Astrocyte of the cerebellum (primary cell): ENCODE measurements around the gene CD99.

Experiments
- DNase-seq: peaks from one replicate; pipeline ENCODE4 v3.0.0-alpha.2; 2011; ENCODE audit warnings: low read depth
- H3K4me3 ChIP-seq: 2 replicates; pipeline ENCODE4 v1.5.1; 2011; ENCODE audit warnings: mild to moderate bottlenecking, low read depth, low read length, moderate library complexity
- in situ Hi-C: cut with HindIII; loops from 2 replicates; pipeline ENCODE4 v1.10.0; 2017; ENCODE audit warnings: low sequenced_read_pairs
- TF ChIP-seq, protein P1 (sequence below): IDR thresholded peaks from 2 replicates; pipeline ENCODE4 v1.5.1; 2012; ENCODE audit warnings: low read length, low read depth, moderate library complexity, mild to moderate bottlenecking; ENCODE audit errors: missing control alignments

Gene CD99

DNA sequence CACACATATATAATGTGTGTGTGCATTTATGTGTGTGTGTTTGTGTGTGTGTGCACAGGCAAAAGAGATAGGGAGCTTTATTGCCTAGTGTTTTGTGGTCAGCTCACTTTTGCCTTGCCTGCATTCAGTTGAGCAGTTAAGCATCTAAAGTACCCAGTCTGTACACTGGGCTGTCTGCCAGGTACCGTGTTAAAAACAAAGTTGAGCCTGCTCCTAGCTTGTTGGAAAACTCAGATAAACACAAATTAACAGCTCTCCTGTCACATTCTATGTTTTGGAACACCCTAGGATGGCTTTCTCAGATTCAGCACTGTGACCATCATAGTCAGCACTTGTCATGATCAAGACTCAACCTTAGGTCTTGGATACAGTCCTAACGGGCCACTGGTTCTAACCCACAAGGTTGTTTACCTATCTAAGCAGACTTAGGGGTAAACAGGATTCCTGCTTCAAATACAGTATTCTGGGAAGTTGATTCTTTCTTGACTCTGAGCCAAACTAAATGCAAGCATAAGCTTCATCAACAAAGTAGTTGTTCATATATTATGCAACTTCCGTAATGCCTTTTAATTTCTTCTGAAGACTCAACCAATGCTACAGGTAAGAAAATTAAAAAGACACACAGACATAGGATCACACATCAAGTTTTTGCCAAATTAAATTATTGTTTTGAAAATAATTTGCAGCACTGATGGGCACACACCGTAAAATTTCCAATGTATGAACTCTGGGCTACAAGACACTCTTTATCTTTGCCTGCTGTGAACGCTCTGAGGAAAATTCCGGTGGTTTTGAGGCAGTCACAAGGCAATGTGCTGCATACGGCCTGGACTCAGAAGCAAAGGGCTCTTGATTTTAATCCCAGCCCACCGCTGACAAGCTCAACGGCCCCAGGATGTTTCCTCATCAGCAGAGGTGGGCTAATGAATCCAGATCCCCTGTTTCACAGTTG is 11.3 kb upstream of the CD99 start:
- no peak overlapping the region for H3K4me3 ChIP-seq
- in situ Hi-C loops, result loop anchor here (25.0 kb wide), 1 partner anchor 132 kb away; no protein-coding TSS in a partner anchor
- TF ChIP-seq, protein P1, sequence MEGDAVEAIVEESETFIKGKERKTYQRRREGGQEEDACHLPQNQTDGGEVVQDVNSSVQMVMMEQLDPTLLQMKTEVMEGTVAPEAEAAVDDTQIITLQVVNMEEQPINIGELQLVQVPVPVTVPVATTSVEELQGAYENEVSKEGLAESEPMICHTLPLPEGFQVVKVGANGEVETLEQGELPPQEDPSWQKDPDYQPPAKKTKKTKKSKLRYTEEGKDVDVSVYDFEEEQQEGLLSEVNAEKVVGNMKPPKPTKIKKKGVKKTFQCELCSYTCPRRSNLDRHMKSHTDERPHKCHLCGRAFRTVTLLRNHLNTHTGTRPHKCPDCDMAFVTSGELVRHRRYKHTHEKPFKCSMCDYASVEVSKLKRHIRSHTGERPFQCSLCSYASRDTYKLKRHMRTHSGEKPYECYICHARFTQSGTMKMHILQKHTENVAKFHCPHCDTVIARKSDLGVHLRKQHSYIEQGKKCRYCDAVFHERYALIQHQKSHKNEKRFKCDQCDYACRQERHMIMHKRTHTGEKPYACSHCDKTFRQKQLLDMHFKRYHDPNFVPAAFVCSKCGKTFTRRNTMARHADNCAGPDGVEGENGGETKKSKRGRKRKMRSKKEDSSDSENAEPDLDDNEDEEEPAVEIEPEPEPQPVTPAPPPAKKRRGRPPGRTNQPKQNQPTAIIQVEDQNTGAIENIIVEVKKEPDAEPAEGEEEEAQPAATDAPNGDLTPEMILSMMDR, result no peak
- peak; percentile 64 for DNase-seq

GRCh38 chrX:2680486-2681348 is 10.4 kb upstream of the CD99 start:
- TF ChIP-seq, protein P1, result no peak
- in situ Hi-C loops, result loop anchor here (25.0 kb wide), 1 partner anchor 132 kb away; no protein-coding TSS in a partner anchor

DNA sequence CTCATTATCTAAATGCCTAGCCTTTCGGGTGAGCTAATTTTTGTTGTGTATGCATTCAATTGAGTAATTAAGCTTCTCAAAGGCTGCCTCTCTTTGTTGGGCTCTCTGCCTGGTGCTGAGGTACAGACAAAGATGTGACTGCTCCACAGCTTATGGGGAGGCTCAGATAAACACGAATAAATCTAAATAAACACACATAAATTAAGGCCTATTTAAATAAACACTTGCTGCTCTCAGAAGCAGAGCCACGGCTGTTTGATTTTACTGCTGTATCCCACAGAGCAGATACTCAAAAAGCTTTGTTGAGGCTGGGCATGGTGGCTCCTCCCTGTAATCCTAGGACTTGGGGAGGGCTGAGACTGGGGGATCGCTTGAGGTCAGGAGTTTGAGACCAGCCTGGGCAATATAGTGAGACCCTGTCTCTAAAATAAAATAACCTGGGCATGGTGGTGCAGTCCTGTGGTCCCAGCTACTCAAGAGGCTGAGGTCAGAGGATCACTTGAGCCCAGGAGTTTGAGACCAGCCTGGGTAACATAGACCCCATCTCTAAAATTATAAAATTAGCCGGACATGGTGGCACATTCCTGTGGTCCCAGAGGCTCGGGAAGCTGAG is 8.4 kb upstream of the CD99 start:
- in situ Hi-C loops, result loop anchor here (25.0 kb wide), 1 partner anchor 130 kb away; no protein-coding TSS in a partner anchor
- H3K4me3 ChIP-seq, result no peak overlapping the region
- DNase-seq, result no peak
- TF ChIP-seq, protein P1, result no peak

More at GRCh38 chrX:2680486-2681348, 10.4 kb upstream of the CD99 start:
- DNase-seq, result no peak
- no peak overlapping the region for H3K4me3 ChIP-seq

GRCh38 chrX:2684256-2684655 is 6.8 kb upstream of the CD99 start:
- TF ChIP-seq, protein P1, result no peak
- H3K4me3 ChIP-seq, result no peak overlapping the region
- in situ Hi-C loops, result loop anchor here (25.0 kb wide), 1 partner anchor 128 kb away; no protein-coding TSS in a partner anchor
- no peak for DNase-seq

- H3K4me3 ChIP-seq, result no peak overlapping the region
- TF ChIP-seq, protein P1, result no peak
- in situ Hi-C loops, result loop anchor here (25.0 kb wide), 1 partner anchor 126 kb away; no protein-coding TSS in a partner anchor
- no peak for DNase-seq
Observed at GRCh38 chrX:2685886-2686285, 5.2 kb upstream of the CD99 start.
